ENCODE measurements around the gene MAML2.
A peak's percentile ranks its signal among the peaks of the same experiment; 100 is the strongest.
"Not testable (repeated sequence)": the region's sequence is repeated elsewhere in the genome, so short reads cannot be mapped to it uniquely, and the experiment has no call there.

MAML2 gene

DNA sequence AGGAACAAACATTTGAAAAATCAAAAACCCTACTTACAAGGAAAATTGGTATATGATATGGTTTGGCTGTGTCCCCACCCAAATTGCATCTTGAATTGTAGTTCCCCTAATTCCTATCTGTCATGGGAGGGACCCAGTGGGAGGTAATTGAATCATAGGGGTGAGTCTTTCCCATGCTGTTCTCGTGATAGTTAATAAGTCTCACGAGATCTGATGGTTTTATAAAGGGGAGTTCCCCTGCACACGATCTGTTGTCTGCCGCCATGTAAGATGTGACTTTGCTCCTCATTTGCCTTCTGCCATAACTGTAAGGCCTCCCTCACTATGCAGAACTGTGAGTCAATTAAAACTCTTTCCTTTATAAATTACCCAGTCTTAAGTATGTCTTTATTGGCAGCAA is 74.5 kb downstream of the MAML2 start:
- not testable (repeated sequence) for DNase-seq (ENCODE audit: low read depth)

DNA sequence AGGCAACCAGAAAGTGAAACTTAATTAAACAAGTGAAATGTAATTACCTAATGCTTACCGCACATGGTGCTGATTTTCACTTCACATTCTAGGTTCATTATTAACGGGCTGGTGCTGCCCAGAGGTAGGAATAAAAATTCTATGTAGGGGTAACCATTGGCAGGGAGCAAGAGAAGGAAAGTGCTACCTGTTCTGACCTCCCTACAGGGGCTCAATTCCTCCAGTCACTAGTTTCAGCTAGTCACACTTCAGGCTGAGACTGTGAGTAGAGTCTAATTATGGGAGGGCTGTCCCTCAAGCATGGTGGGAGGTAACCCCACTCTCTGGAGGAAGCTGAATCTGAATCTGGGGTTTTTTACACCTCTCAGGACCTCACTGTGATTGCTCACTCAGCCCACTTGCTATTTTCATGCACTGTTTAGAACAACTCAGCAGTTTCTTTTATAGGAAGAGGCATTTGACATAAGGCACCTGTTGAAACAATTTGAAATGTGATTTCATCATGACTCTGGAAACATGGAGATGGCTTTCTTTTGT is 75.4 kb downstream of the MAML2 start:
- no peak for DNase-seq (ENCODE audit: low read depth)

DNA sequence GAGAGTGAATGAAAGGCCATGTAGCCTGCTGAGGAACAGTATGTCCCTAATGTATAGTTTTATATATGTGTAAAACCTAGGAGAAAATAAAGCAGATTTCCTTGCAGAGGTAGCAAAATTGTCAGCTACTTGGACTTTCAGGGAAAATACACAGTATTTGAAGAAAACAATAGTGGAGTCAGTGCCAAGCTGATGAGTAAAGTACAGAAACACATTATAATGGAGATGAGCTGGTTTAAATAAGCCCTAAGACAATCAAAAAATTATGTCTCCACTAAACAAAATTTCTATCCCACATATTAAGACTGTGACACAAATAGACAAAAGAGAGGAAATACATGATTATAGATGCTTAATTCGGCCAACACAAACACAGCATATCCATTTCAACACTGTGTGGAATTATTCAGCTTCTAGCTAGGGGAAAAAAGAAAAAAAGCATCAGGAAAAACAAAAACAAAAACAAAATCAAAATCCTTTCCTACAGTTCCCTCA is 75.9 kb downstream of the MAML2 start:
- DNase-seq (ENCODE audit: low read depth) = no peak

- DNase-seq (ENCODE audit: low read depth) = no peak
Measured at GRCh38 chr11:96265972-96266371, 77.0 kb downstream of the MAML2 start.

- DNase-seq (ENCODE audit: low read depth) = no peak
Measured at GRCh38 chr11:96265220-96265737, 77.7 kb downstream of the MAML2 start.

GRCh38 chr11:96264364-96264763 is 78.6 kb downstream of the MAML2 start:
- DNase-seq (ENCODE audit: low read depth) = no peak

GRCh38 chr11:96263238-96263763 is 79.7 kb downstream of the MAML2 start:
- no peak for DNase-seq (ENCODE audit: low read depth)

DNA sequence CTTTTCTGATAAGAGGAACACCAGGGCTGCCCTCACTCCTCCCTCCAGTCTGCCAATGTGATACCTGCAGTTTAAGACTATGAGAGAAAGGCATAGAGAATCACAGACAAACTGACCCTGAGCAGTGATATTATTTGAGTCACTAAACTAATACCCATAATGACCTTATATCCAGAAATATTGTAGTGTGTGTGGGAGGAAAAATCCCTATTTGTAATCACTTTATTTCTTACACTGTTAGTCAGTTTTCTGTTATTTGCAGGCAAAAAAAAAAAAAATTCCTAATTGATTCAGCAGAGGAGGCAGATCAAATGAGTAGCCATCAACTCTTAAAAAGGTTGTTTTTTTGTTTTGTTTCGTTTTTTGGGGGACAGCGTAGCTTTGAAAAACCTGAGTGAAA is 82.5 kb downstream of the MAML2 start:
- no peak for DNase-seq (ENCODE audit: low read depth)

GRCh38 chr11:96260067-96260511 is 82.9 kb downstream of the MAML2 start:
- no peak for DNase-seq (ENCODE audit: low read depth)

DNA sequence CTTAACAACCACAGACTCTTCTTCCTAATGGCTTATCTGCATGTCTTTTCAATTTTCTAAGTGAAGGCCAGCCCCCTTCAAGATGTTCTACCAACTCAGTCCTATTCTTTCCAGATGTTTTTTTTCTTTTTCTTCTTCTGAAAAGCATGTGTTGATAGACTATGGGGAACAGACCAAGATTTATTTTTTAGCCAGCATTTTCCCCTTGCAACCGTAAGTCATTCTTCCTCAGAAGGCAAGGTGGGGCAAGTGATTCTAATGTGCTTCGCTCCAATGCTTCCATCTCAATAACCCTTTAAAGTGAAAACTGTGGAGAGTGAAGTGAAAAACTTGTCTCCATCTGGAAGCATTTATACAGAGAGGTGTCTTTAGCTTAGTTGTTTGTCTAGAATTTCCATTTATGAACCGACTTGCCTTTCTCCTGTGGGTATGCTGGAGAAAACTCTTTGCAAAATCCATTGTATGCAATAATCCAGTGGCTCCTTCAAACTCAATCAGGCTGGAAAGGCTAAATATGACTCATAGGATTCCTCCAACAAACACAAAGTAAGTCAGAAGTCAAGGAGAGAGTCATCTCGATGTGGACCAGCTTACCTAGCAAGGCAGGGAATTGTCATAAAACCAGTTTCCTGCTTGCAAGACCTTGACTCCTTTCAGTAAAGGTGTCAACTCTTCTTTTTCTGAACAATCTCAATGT is 83.7 kb downstream of the MAML2 start:
- DNase-seq (ENCODE audit: low read depth) = no peak

DNA sequence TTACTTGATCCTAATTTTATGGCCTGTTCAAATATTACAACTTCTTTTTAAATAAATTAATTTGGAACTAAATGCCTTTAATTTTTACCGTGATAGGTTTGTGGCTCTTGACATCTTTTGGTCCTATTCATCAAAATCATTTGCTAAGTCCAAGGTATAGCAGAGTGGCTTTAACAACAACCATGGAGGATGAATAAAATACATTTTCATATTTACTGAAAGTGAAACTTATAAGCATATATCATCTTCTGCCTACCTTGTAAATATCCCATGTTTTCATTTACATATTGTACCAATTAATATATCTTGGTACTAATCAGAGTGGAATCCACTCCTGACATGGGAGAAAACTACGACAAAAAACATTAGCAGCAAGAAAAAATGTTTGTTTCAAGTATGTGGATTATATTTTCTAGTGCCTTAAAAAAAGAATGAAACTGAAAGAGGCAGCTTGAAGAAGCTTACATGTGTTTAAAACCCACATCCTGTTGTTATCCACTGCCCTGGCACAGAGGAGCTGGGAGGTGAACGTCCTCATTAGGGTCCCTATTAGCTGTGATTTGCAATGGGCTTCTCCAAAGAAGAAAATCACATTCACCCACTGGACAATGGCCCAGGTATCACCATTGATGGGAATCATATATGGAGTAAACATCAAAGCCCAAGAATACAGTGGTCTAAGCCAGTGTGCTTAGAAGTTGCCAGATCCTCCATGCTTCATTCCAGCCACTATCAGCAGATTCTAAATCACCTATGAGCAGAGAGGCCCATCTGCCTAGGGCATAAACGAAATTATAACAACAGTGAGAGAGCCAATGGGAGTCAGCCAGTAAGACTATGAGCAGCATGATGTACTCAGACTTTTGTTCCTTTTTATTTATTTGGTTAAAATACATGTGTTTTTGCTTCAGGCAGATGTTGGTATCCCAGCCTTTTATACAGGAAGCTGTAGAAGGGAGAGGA is 84.7 kb downstream of the MAML2 start:
- DNase-seq (ENCODE audit: low read depth) = no peak

DNA sequence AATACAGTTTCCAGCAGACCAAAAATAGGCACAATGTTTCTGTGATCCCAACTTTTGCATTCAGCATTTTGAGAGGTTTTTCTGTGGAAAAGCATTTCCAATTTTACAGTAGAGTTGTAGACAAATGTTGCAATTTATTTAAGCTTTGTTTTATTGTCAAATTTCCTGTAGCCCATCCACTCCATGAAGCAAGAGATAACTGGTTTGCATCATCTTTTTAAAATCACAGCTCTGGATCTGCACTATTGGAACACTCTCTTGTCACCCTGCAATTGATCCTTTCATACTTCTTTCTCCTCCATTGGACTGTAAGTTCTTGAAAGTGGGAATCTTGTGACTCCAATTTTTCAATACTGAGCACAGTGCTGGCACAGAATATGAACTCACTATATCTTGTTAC is 86.0 kb downstream of the MAML2 start:
- no peak for DNase-seq (ENCODE audit: low read depth)

DNA sequence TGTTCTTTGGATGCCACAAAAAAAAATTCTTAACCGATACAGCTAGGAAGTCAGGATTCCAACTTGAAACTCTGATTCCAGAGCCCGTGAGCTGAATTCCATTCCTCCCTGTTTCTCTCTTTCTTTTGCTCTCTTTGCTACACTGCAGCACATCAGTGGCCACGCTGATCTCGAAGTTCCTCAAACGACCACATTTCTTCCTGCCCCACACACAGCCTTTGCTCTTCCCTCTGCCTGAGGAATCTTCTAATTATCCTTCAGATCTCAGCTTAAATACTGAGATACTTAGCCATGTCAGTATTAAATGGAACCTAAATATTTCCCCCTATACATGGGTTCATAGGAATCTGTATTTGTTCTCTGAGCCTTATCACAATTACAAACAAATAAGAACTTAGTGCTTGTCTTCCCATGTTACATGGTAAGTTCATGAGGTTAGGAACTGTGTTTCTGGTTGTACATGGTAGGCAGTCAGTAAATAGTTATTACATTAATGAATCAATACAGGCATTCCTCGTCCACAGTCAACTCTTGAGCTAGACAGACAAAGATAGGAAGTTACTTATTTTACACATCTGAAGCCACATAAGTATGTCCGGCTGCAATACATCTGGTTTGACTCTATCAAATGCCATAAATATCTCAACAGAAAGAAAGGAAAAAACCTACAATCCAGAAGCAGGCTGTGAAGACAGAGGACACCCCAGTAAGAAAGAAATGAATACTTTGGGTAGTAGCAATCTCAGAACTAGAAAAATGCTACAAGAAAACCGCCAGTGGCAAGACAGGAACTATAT is 86.6 kb downstream of the MAML2 start:
- DNase-seq (ENCODE audit: low read depth) = no peak

DNA sequence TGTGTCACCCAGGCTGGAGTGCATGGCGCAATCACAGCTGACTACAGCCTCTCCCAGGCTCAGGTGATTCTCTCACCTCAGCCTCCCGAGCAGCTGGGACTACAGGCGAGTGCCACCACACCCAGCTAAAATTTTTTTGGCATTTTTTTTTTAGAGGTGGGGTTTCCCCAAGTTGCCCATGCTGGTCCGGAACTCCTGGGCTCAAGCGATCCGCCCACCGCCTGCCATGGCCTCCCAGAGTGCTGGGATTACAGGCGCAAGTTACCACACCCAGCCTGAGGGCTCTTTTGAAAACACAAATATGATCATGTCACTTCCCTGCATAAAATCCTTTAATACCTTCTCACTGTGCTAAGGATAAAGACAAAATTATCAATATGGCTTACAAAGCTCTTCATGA is 88.1 kb downstream of the MAML2 start:
- no peak for DNase-seq (ENCODE audit: low read depth)

GRCh38 chr11:96254087-96254486 is 88.9 kb downstream of the MAML2 start:
- DNase-seq (ENCODE audit: low read depth) = no peak

DNA sequence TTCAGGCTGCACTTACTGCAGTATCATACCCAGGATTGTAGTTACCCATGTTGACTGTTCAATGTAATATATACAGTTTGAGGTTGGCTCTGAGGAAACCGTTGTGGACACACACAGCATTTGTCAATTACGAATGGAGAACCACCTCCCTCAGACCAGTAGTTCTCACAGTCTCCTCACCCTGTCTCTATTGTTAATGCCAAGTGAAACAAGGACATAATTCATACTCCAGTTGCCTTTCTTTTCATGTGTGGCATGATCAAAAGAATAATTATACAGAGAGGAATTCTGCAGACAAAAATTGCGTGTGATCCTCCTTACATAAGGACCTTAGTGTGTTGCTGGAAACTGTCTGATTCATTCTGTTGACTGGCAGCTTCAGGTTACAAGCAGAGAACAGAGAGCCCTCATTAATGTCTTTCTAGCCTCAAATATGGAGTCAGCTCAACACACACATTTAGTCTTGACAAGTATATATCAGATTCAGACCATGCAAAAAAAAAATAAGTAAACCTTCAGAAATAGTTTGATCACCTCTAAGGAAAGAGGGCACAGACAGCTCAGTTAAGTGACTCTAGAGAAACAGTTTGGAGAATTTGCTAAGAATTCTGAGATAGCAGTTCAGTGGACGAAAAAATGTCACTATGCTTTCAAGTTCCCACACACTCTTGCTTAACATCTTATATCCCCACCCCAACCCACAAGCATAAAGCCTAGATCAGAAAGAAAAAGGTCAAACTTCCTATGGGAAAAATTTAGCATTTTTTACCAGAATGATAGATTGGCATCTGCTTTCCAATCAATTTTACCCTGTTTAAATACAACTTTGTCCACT is 96.1 kb downstream of the MAML2 start:
- no peak for DNase-seq (ENCODE audit: low read depth)

DNA sequence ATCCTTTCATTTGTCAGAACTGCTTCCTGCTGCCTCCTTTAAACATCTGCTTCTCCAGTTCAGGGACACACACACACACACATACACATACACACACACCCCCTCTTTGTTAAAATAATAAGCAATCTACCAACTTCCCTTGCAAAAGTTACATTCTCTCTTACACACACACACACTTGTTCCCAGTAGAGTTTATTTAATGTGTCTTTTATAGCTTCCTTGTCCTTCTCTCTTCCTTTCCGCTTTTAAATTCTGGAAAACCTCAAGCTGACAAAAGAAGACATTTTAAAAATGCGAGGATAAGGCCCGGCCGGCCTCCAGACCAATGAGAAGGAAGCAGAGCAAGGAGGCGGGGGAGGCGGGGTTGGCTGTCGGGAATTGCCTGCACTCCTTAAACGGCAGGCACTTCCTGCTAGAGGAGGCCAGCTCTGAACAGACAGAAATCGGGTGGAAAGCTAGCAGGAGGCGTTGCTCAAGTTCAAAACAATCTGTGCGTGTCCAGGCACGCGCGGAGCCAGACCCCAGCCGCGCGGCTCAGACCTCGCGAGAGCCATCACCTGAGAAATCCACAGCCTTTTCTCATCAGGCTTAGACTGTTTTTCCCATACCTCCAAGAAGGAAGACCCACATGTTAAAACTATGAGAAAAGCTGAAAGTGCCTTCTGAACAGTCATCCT is 99.9 kb downstream of the MAML2 start:
- peak; percentile 62 for DNase-seq (ENCODE audit: low read depth)

- no peak for DNase-seq (ENCODE audit: low read depth)
Measured at GRCh38 chr11:96242191-96242847, 100.7 kb downstream of the MAML2 start.

DNA sequence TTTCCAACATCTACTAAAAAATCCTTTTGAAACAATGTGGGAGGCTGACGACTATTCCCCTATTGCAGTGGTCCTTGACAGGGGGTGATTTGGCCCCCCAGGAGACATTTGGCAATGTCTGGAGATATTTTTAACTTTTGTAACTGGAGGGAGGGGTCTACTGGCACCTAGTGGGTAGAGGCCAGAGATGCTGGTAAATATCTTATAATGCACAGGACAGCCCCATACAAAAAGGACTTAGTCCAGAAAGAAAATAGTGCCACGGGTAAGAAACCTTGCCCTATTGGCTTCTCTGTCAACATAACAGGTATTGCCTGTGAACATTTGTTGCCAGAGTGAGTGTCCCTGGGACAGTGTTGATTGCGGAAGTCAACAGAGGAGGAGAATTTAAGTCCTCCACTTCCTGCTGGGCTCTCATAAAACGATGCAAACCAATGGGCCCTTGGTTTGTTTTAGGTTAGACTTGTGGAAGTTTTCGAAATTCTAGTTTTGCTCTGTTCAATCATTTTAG is 101.6 kb downstream of the MAML2 start:
- no peak for DNase-seq (ENCODE audit: low read depth)

Measured in stimulated activated CD8-positive, alpha-beta memory T cell treated with anti-CD3 and anti-CD28 coated beads, Interleukin-4, amount 100 ng/mL, for 24 hours (primary cell).